Stimulated activated CD4-positive, alpha-beta T cell treated with anti-CD3 and anti-CD28 coated beads, Interleukin-1b, Interleukin-23, amount 100 ng/mL, for 1 hour (primary cell): ENCODE data around the gene BTRC.

Experiments
- DNase-seq, 2 donors: peaks; one replicate each; pipeline ENCODE4 v3.0.0-alpha.2; 2020; ENCODE audit warnings: low read depth in 2 of 2

The BTRC gene

DNA sequence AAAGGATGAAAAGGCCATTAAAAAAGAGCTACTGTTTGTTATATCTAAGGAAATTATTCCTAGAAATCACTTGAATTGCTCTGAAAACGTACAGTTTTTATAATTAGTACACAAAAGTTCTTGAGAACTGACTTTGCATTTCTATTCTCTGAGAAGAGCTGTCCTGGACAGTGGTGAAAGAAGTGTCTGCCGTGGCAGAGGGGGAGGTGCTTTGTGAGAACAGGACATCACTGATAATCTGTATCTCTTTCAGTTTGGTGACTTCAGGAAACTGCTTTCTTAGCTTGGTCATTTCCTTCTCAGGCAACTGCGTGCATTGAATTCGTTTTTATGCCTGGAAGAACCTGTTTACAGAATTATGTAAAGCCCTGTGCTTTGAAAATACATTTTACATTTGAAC is 182.0 kb downstream of the BTRC start:
- DNase-seq: no peak

DNA sequence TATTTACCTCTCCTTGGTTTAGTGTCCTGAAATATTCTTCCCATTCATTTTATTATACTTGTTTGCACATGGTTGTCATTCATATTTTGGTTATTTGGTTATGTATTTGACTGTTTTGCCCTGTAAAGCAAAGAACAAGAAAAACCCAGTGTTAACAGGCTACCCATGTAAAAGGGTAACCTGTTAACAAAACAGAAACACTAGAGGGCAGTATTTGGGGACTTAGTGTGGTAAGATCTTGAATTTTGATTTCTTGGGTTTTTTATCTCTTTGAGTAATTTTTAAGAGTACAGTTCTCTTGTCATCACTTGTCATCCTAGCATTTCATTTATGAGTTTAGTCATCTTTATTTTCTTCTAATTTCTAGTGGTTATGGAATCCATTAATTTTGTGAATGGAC is 182.8 kb downstream of the BTRC start:
- DNase-seq: no peak

GRCh38 chr10:101538446-101538845 is 184.5 kb downstream of the BTRC start:
- no peak for DNase-seq

DNA sequence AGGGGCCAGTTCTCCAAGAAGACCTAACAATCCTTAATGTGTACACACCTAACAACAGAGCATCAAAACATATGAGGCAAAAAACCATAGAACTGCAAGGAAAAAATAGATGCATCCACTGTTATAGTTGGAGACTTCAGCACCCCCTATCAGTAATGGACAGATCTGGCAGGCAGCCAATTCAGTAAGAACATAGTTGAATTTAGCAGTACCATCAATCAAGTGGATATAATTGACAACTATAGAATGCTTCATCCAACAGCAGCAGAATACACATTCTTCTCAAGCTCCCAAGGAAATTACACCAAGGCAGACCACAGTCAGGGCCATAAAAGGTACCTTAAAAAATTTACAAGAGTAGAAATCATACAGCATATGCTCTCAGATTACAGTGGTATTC is 191.9 kb downstream of the BTRC start:
- no peak for DNase-seq

- no peak for DNase-seq
Measured at GRCh38 chr10:101550965-101551364, 197.0 kb downstream of the BTRC start.

DNA sequence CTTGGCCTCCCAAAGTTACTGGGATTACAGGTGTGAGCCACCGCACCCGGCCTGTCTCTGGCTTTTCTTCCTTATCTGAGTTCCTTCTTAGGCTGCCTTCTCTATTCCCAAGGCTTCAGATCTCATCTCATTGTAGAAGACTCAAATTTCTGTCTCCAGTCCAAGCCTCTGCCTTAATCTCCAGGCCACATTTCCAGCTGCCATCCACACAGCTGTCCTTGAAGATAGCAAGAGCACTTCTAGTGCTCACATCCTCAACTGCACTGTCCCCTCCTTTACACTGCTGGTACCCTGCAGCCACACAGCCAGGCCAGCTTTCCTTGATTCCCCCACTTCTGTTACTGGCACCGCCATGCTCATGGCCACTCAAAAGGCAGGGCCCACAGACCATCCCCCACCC is 198.5 kb downstream of the BTRC start:
- no peak for DNase-seq

DNA sequence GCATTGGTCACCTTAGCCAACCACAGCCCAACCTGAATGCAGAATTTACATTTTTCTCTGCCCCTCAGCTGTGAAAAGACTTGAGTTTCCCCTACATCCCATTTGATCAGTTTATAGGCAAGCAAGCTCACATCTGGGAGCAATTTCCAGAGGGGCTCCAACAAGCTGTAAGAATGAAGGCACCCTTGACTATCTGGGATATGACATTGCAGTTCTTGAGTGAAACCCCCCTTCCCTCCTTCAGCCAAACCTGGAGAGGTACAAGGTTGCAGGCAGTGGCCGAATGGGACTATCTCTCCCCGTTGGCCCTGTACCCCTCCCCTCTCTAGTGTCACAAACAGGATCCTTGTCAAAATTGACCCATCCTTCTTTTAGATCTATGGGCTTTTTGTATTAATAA is 203.6 kb downstream of the BTRC start:
- no peak for DNase-seq

DNA sequence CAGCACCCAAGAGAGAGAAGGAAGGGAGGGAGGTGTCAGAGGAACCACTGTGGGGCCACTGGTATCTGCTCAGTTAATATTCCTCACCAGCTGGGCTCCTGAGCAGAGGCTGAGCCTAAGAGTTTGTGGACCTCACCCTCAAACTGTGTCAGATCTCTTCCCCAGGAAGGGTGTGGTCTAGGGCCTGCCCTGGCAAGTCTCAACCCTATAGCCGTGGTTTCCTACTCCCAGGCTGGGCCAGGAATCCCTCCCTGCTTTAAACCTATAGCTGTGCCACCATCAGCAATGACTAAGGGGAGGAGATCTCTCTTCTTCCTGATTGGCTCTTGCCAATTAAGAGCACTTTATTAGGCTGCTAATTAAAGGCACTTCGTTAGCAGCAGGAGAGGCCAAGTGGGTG is 204.2 kb downstream of the BTRC start:
- no peak for DNase-seq

DNA sequence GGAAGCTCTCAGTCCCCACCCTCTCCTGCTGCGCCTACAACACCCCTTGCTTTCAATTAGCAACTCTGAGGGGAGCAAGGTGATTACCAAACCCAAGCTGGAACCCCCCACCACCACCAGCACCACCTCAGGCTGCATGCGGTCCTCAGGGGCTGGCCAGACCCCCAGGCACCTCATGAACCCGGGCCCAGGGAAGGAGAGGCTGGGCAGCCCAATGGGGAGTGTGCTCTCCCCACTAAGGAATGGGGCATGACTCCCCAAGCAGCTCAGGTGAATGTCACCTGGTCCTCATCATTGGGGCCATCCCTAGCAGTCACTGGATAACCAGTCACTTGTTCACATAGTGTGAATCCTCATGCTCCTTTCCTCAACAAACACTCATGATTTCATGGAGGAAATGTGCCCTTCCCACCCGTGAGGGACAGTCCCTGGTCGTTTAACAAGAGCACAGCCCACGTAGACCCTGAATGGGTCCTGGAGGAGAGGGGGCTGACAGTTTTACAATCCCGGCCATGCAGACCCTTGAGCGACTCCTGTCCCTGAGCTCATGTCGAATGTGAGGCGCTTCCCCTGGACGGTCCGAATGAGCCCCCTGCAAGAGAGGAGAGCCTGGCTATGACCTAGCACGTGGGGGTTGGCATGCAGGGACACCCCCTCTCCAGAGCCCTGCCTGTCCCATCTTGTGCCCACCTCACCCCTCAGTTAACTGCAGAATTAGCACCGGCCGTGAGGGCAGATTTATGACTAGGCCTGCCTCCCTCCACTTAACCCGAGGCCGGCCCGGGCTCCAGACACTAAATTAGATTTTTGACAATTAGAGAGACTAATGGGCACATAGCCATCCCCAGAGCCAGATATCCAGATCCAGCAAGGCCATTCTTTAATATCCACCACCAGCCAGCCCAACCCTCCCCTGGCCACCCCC is 205.0 kb downstream of the BTRC start:
- DNase-seq: no peak

- no peak for DNase-seq
Measured at GRCh38 chr10:101559596-101560297, 205.8 kb downstream of the BTRC start.

- DNase-seq: no peak
Measured at GRCh38 chr10:101560298-101561067, 206.5 kb downstream of the BTRC start.

GRCh38 chr10:101561068-101561915 is 207.3 kb downstream of the BTRC start:
- DNase-seq: no peak

- no peak for DNase-seq
Measured at GRCh38 chr10:101562231-101562630, 208.3 kb downstream of the BTRC start.

DNA sequence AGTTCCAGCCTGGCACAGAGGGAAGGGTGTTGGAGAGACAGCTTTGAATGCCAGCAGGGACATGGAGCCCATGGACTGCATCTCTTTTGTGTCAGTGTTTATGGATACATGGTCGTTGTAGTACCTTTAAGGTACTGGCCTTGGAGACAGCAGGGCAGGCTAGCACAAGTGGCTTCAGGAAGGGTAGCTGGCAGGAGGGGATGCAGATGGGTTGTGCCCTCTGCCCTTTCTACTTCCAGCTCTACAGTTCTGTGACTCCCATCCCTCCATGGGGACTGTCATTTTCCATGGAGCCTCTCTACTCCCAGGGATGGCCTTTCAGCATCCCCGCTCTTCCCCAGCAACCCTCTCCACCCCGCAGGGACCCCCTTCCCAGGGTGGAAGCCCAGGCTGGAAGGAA is 209.0 kb downstream of the BTRC start:
- no peak for DNase-seq

DNA sequence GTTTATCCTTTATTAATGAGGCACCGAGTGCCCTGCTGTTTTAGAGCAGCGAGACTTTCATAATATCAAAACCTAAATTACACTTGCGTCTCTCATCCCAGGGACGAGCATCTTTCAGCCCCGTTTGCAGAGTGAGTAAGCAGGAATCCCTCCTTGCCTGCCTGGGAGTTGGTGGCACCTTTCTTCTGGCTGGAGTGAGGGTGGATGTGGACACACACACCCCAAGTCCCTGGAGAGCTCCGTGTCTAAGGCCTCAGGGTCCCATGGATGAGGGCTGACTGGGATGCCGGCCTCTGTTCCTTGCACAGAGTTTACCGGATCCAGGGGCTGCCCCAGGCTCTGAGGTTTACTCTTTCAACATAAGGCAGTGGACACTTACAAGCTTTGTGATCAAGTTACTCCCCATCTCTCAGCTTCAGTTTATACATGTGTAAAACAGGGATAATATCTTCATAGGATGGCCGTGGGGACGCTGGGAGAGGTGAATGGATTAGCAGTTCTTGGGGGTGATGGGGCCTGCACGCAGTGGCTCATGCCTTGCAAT is 209.6 kb downstream of the BTRC start:
- no peak for DNase-seq

GRCh38 chr10:101564490-101564991 is 210.6 kb downstream of the BTRC start:
- no peak for DNase-seq

- no peak for DNase-seq
Measured at GRCh38 chr10:101565370-101565900, 211.5 kb downstream of the BTRC start.

GRCh38 chr10:101565936-101566332 is 212.0 kb downstream of the BTRC start:
- DNase-seq: no peak

- no peak for DNase-seq
Measured at GRCh38 chr10:101566333-101567164, 212.6 kb downstream of the BTRC start.
